Measurements from ENCODE around the gene PRSS22.

- TF ChIP-seq, protein P1, sequence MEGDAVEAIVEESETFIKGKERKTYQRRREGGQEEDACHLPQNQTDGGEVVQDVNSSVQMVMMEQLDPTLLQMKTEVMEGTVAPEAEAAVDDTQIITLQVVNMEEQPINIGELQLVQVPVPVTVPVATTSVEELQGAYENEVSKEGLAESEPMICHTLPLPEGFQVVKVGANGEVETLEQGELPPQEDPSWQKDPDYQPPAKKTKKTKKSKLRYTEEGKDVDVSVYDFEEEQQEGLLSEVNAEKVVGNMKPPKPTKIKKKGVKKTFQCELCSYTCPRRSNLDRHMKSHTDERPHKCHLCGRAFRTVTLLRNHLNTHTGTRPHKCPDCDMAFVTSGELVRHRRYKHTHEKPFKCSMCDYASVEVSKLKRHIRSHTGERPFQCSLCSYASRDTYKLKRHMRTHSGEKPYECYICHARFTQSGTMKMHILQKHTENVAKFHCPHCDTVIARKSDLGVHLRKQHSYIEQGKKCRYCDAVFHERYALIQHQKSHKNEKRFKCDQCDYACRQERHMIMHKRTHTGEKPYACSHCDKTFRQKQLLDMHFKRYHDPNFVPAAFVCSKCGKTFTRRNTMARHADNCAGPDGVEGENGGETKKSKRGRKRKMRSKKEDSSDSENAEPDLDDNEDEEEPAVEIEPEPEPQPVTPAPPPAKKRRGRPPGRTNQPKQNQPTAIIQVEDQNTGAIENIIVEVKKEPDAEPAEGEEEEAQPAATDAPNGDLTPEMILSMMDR (IDR thresholded peaks at IDR 0.05): no peak
- TF ChIP-seq ZFX (IDR thresholded peaks at IDR 0.05; ENCODE audit: borderline replicate concordance): no peak
These were observed 8.5 kb upstream of the PRSS22 start for GRCh38 chr16:2866431-2866830.

Measured in 22Rv1 (cell line).